GM21423 (cell line): ENCODE results near the gene BFSP1.

Experiments used
- ATAC-seq: cut with Tn5 transposase; IDR thresholded peaks from one replicate; pipeline ENCODE4 v1.9.1; 2021; ENCODE audit warnings: mild to moderate bottlenecking, moderate library complexity; ENCODE audit not compliant: unreplicated experiment

The BFSP1 gene

GRCh38 chr20:17530716-17531664 is at the start of gene BFSP1:
Gene BFSP1 (minus strand): TSS chr20:17531379. CDS start chr20:17531329, 50 bp downstream.
- ATAC-seq: no peak

DNA sequence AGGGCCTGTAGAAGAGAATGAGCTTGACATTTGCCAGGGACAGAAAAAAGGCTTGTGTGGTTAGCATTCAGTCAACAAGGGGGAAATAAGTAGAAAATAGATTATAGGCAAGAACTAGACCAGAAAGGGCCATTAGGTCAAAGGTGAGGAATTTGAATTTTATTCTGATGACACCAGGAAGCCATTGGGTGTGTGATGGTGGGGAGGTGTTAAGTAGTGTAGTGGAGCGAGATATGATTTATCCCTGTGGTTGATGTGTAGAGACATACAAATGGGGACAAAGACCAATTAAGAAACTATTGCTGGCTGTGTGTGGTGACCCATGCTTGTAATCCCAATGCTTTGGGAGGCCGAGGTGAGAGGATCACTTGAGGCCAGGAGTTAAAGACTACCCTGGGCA is 49.7 kb upstream of the BFSP1 start:
- ATAC-seq: no peak

DNA sequence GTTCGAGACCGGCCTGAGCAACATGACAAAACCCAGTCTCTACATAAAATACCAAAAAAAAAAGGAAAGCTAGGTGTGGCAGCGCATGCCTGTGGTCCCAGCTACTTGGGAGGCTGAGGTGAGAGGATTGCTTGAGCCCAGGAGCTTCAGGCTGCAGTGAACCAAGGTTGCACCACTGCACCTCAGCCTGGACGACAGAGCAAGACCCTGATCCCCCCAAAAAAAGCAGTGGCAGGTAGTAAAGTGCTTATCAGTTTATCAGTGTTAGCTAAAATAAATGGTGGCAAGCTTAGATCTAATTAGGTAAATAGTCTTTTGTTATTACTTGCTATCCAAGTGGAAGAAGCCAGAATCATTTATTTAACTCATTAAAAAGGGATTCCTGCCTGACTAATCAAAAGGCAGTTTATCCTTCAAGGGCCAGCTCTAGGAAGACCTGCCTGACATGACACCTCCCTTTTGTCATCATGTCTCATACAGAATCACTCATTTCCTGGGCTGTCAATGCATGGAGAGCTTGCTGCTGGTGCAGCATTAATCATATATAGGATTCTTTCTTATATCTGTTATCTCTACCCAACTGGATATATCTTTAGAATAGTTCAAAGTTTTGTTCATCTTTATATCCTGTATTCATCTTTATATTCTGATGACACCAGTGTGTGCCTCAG is 48.3 kb upstream of the BFSP1 start:
- ATAC-seq: no peak

GRCh38 chr20:17576215-17576614 is 45.0 kb upstream of the BFSP1 start:
- ATAC-seq: no peak

DNA sequence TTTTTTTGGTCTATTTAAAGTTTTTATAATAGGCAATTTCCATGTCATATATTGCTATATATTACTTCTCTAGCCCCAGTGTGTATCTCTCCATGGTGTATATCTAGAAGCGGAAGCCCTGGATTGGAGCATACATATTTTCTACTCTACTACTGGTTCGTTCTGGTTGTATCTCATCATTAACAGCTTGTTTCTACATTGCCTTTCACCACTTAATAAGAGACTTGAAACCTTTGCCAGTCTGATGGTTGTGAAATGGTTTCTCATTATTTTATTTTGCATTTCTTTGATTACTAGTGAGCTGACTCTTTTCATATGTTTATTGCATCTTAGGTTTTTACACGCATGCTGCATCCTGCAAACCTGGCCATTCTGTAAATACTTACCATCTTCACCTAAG is 42.3 kb upstream of the BFSP1 start:
- no peak for ATAC-seq

GRCh38 chr20:17572034-17572638 is 41.0 kb upstream of the BFSP1 start:
- ATAC-seq: no peak

DNA sequence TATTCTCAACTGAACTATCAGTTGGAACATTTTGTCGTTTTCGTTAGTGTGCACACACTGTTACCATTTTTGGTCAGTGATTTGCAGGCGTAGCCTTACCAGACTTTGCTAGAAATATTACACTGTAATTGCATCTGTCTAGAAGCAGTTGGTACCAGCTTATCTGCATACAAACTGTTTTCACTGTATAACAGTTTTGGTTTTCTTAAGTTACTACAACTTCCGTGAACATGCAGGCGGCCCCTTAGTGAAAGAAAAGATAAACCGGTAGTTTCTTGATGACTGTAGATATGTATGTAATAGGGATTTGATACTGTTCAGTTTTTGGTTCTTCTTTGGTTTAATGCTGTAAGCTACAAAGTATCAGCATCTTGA is 40.0 kb upstream of the BFSP1 start:
- no peak for ATAC-seq

DNA sequence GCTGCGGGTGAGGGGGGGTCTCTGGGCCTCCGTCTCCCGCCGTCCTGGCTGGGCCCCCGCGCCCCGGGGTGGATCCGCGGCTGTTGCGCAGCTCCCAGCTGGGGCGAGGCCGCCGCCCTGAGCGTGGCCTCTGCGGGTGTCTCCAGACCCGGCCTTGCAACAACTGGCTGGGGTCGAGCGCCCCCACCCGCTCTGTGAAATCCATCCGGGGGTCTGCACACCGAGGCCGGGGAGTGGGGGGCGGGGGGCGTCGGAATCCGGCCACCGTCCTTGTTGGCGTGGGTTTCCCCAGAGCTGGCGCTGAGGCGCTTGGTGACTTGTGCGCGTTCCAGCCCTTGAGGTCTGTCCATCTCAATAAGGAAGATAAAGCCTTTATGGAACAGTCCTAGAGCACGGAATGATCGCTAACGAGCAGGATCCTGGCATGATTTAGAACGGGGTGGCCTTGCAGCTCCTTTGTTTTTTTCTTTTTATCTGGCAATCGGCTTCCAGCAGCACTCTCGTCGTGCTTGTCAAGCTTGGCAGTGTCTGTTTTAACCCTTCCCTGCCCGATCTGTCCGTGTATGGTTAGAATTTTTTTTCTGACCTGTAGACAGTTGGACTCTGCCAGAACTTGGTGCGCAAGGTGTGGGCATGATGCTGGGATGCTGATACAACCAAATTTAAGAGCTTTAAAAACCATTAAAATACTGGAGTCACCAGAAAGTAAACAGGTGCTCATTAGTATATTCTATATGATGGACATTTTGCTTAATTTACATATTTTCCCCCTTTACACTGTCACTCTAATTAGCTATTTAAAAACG is 39.4 kb upstream of the BFSP1 start:
- ATAC-seq: peak; percentile 33

GRCh38 chr20:17569616-17570346 is 38.6 kb upstream of the BFSP1 start, which contains the start of gene DSTN:
Gene DSTN (plus strand): TSS chr20:17570075. CDS start chr20:17570209, 134 bp downstream.
- ATAC-seq: peak; percentile 91

DNA sequence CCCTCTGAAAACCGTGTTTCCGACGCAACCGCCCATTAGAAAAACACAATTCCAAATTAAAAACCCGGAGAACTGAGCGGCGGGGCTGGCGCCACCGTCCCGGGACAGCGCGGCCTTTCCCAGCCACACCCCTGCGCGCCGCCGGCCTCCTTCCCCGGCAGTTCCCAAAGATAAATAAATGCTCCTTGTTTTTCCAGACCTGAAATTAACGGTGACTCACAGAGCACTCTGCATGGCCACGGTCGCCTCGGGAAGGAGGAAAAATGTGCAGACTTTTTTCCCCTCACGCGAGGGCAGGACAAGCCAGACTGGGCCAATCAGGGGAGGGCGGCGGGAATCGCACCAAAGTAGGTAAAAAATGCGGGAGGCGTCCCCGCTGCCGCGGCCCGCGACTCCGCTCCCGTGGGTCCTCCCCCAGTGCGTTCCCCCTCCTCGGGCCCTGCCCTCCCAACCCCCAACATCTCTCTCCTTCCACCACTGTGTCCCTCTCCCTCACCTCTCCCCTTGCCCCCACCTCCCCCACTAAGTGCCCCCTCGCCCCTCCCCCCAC is 37.9 kb upstream of the BFSP1 start:
- ATAC-seq: no peak

DNA sequence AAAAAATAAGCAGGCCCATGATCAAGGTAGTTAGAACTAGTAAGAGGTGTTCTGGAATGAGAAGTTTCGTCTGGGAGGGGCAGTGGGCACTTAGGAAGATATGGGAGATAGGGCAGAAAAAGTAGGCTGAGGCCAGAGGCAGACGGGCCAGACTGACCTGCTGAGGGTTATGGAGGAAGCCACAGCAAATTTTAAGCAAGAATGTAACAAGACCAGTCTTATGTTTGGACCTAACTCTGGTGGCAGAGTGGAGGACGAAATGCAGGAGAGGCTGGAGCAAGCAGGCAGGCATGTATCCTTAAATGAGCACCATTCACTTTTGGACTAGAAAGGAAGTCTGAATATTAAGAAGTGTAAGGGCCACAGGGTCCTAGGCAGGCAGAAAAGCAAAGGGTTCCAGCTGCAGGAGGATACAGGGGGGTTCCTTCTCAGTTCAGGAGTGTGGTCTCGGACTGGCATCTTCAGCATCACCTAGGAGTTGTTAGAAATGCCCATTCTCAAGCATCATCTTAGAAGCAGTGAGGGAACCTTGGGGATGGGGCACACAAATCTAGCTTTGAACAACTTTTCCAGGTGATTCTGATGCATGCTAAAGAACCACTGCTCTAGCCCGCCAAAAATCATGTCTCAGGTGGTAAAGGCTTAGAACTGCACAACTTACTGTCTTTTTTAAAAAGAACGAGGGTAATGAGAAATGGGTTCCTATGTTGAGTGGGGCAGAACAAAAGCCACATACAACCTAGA is 37.0 kb upstream of the BFSP1 start:
- no peak for ATAC-seq

- no peak for ATAC-seq
Measured at GRCh38 chr20:17566345-17566744, 35.2 kb upstream of the BFSP1 start.

DNA sequence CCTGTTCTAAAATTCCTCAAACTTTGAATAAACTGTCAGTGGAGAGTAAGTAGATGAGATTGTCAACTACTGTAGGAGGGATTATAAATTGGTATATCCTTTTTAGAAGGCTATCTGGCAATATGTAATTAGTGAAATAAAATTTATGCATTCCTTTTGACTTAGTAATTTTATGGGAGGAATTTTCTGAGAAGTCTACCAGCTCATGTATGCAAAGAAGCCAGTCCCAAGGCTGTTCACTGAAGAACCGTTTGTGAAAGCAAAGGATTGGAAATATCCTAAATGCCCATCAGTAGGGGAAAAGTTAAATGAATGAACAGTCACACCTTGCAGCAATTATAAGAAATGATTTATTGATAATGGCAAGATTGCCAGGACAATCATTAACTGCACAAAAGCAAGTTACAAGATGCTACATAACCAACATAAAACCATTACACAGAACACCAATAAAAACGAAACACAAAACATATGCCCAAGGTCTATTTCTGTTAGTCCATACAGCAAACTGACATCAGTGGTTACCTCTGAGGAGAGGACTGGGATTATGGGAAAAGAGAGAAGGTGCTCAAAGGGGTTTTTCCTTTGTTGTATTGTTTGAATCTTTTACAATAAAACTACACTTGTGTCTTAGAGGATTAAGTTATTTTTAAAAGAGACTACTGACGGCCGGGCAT is 34.1 kb upstream of the BFSP1 start:
- ATAC-seq: no peak

DNA sequence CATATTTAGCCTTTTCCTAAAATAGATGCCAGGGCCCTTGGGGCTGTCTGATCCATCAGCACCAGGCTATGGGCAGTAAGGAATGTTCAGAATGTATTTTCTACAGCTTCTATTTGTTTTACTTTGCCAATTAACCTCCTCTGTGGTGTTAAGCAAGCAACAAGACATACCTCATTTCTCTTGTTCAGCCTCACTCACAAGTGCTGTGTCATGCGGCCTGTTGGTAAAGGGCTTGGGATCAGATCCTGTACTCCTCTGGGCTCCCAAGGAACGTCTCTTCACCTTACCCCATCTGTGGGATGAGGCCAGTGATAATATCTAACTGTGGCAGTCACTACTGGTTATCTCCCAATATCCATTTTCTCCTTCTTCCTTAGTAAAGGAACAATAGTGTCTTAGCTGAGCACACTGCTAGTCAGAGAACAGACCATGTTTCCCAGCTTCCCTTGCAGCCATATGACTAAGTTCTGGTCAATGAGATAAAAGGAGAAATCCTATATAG is 31.7 kb upstream of the BFSP1 start:
- ATAC-seq: no peak

DNA sequence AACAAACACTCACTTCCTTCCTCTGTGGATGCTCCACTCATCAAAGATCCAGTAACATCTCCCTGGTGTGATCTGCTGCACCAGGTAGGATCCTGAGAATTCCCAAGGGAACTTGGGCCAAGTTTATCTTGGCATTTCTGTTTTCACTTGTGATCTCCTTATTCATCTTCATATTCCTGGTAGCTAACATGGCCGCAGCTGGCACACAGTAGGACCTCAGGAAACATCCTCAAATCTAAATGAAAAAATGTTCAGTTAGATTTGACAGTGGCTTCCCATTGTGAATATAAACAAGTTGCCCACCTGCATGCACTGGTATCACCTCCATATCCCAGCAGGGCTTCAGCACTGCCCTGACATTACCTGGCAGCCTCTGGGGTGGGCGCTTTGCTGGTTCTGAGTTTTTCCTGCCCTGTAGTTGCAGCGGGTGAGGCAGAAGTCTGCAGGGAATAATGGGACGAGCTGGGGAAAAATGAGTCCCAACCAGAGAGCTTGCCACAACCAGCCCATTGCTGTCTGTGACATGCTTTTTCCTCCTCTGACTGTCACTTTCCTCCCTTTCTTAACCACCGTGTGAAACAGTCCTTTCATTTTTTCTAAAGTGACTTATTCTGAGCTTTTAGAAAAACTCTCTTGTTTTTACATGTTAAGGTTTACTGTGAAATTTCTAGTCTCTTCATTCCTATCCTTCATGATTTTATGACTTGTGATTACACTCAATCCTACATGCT is 29.3 kb upstream of the BFSP1 start:
- ATAC-seq: no peak

- ATAC-seq: no peak
Measured at GRCh38 chr20:17559338-17559737, 28.2 kb upstream of the BFSP1 start.

GRCh38 chr20:17558941-17559304 is 27.7 kb upstream of the BFSP1 start:
- no peak for ATAC-seq
